Inflammatory macrophage treated with lipopolysaccharide for 1 hour (primary cell): ENCODE measurements around the gene HOXC9.

ENCODE experiments used
- DNase-seq, 2 donors: peaks; one replicate each; pipeline ENCODE4 v3.0.0-alpha.2; 2020 to 2022

The HOXC9 gene

DNA sequence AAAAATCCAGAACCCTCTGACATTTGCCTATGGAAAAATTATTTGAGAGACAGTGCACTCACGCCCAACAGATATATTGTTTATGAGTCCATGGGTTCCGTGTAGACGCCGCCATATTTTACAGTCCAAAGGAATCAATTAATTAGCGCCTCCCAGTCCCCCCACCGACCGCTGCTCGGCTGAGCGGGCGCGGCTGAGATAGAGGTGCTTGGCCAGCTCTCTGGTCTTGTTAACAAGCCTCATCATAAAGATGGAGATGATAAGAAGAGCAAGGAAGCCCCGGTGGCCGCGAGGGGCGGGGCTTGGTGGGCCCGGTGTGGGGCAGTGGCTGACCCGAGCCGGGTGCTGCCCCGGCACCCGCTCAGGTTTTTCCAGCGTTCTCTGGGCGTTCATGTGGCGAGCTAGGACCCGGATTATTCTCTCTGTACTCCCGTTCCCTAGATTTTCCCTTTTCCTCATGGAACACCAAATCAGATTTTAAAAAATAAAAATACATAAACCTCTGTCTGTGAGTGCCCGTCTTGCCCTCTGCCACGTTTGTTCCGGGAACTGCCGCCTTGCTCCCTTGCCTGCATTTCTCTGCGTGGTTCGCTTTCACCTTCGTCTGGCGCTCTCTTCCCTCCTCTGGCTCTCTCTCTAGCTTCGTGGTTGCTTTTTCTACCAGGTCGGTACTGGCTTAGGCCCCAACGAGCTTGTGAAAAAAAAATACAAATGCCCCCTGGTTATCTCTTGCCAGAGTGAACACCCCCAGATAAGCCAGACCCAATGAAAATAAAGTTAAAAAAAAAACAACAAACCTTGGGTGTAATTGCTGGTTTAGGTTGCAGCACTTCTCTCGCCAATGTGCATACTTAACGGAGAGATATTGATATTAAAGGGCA is 36.3 kb upstream of the HOXC9 start:
- no peak for DNase-seq

- DNase-seq, result no peak
Observed at GRCh38 chr12:53964315-53964713, 35.6 kb upstream of the HOXC9 start.

DNA sequence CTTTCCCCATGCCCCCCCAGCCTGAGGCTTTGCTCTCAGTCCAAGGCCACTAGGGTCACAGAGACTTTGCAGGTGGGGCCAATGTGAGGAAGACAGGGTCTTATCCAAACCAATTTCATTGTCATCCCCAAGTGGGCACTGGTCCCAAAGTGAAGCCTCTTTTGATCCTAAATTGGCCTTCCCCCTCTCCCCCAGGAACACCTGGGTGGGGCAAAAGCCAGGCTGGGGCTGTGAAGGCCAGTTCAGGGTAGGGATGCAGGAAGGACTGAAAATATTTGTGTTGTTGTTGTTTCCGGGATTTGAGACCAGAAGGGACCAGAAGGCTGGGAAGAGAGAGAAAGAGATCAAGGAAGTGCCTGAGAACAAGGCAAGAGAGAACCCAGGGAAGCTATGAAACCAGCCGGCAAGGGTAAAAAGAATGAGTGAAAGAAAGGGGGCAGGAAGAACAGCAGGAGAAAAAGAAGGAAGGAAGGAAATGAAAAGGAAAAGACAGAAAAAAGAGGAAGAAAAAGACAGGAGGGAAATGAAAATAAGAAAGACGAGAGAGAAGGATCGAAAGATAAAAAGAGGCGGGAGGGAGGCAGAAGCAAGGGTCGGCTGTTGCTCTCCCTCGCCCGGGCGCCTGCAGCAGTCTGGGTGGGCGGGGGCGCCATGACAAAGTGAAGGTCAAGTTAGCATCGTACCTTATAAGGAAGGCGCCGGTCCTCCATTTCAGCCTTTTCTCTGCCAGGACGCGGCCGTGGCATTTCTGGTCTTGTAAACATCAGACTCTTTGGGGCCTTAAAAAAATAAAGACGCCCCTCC is 34.5 kb upstream of the HOXC9 start:
- DNase-seq, result no peak

GRCh38 chr12:53966085-53966384 is 33.9 kb upstream of the HOXC9 start:
- no peak for DNase-seq

DNA sequence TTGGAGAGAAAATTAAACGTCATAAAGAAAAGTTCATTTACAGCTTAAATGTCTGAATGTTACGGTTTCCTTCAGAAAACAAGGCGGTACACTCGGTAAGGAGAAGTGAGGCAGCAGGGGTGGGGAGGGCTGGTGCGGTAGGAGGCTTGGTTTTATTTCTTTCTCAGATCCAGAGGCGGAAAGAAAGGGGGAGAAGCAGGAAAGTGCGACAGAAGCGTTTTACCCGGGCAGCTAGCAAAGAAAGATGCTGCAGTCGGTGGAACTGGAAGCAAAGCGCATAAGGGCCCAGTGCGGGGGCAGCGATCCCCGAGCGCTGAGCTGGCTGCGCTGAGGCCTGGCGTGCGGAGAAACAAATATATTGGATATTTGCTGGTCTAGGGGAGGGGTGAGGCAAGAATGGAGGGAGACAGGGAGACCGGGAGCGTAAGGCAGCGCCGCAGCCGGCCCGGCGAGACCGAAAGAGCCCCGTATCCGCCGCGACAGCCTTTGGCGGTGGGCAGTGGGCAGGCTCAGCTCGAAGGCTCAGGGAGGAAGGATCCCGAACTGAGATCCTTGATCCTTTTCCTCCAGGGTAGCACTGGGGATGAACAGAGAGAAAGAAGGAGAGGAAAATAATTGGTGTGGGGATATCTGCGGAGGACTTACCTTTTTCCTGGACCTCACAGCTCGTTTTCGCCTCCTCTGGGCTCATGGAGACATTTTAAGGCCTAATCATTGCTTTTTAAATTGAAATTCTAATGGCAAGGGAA is 33.4 kb upstream of the HOXC9 start:
- DNase-seq, result no peak

DNA sequence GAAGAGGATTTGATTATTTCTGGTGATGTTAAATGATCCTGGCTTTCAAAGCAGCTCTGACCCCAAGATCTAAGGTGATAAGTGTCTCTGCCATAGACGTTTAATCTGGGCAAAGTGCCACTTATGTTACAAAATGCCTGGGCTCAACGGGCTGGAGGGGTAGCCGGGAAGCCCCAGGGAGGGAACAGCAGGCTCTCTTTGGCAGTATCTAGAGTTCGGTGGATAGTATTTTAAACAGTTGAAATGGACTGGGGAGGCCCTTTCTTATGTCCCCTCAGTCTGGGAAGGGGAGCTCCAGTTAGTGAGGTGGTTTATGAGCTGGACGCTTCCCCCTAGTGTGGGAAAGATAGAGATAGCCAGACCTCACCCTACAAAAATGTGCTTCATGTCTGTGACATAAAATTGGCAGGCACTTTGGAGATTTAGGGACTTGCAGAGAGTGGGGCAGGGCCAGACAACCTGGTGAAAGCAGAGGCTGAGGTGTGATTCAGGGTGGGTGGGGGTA is 32.5 kb upstream of the HOXC9 start:
- no peak for DNase-seq

- DNase-seq, result no peak
Observed at GRCh38 chr12:53968214-53969127, 31.5 kb upstream of the HOXC9 start.

DNA sequence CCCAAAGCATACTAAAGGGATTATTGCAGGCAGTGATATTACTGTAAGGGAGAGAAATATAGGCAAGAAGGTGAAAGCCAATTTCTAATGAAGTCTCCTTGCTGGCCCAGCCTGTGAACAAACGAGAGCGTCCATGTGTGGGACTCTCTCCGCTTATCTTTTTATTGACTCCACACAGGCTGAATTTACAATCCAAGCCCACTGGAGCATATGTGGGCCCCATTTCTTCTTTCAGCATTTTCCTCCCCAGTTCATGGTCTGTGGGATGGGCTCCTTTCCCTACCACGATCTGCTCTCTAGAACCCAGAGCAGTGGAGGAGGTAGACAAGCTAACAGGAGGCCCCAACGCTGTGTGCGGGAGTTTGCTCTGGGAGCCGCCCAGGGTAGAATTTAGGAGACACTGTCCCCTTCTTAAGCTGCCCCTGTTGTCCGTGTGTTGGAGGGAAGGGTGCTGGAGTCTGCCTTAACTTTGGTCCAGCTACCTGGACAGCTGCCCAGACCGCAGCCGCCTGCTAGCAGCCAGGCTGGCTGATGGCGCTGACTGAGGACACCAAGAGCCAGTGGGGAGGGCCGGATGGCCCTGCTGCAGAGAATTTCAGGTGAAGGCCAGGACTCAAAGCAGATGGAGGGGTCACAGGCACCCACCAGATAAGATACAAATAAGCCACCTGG is 30.2 kb upstream of the HOXC9 start:
- DNase-seq, result no peak

GRCh38 chr12:53970451-53970850 is 29.5 kb upstream of the HOXC9 start:
- DNase-seq, result no peak

DNA sequence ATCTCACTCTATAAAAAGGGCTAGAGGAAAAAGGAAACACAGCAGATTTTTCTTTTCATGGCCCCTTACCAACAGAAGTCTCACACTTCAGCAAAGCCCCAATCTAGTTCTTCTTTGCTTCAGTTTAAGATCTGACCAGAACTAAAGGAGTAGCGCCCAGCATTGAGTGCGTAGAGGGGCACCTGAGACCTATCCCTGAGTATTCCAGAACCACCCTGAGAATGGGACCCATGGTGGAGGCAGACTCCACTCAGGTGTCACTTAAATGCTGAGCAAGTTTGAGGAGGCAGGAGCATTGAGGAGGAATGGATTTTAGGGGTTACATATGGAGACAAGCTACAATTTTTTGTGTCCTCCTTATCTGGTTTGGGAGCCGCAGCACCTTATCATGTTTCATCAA is 28.8 kb upstream of the HOXC9 start:
- DNase-seq, result no peak

- no peak for DNase-seq
Observed at GRCh38 chr12:53971686-53972085, 28.3 kb upstream of the HOXC9 start.

GRCh38 chr12:53972152-53972702 is 27.7 kb upstream of the HOXC9 start:
- DNase-seq, result no peak

DNA sequence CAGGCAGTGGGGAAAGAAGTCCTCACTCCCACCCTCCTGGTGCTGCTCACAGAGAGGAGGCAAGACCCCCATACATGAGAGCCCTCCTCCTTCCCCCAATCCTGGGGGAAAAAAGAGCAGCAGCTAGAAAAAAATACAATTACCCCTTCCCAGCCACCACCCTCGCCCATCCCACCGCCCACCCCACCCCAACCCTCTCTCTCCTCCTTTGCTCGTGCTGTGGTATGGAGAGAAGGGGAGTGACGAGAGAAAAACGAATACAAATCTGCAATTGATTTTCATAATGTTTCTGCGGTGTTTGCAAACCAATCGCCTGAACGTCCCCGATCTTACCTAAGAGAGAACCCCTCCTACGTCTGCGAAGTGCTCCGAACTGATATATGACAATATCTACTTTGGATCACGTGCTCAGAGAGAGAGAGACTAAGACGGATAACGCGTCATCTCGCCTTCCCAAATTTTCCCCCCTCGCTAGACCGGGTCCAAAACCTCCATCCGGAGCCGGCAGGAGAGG is 27.2 kb upstream of the HOXC9 start, which contains the start of gene HOXC11:
Gene HOXC11, plus strand, starts transcription at position 405 of the 514 bp plus-strand sequence. CDS start 116 bp downstream, outside the sequence.
- no peak for DNase-seq

DNA sequence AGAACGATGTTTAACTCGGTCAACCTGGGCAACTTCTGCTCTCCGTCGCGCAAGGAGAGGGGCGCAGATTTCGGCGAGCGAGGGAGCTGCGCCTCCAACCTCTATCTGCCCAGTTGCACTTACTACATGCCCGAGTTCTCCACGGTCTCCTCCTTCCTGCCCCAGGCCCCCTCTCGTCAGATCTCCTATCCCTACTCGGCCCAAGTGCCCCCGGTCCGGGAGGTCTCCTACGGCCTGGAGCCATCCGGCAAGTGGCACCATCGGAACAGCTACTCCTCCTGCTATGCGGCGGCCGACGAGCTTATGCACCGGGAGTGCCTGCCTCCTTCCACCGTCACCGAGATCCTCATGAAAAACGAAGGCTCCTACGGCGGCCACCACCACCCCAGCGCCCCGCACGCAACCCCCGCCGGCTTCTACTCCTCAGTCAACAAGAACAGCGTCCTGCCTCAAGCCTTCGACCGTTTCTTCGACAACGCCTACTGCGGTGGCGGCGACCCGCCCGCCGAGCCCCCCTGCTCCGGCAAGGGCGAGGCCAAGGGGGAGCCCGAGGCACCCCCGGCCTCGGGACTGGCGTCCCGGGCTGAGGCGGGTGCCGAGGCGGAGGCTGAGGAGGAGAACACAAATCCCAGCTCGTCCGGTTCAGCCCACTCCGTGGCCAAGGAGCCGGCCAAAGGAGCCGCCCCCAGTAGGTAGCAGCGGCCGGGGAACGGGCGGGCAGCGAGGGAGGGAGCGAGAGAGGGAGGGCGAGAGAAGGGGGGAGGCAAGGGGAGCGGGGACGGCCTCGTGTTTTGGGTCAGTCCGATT is 26.5 kb upstream of the HOXC9 start:
- no peak for DNase-seq

GRCh38 chr12:53974084-53975063 is 25.6 kb upstream of the HOXC9 start, which contains the start of gene HOTAIR:
Gene HOTAIR (minus strand): TSS chr12:53974954.
- peak in 1 of 2 donors; percentile 7 for DNase-seq

- DNase-seq, result no peak
Observed at GRCh38 chr12:53975064-53975471, 24.9 kb upstream of the HOXC9 start.

DNA sequence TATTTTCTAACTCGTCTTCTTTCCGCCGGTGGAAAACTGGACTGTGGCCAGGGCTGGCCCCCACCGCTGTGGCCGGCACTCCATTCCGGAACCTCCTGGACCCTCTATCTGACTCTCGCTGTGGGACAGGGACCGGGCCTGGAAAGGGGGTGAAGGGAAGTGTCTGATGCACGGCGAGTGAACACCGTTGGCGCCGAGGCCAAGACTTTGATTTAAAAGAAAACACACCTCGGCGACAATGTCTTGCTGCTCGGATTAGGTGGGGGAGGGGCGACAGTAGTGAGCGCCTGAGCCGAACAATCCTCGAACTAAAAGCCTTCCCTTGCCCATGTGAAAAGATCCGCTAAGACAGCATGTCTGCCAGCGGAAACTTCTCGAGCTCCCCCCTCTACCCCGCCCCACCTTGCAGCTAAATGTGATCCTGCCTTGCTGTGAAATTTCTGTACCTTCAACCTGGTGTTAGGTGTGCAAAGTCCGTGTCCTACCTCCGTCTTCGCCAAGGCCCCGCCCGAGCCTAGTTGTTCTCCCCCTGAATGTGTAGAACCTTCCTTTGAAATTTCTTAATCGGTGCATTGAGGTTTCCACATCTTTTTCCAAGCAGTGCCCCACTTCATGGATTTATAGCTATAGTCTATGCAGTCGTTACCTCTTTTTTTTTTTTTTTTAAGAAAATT is 24.3 kb upstream of the HOXC9 start:
- DNase-seq, result no peak
